ENCODE results near the gene EPAS1. TPM values are rescaled to one million over a fixed set of nuclear protein-coding genes. Genes with fewer than 3 reads are reported as not detected.
A peak's percentile ranks its signal among the peaks of the same experiment; 100 is the strongest.

The EPAS1 gene
- total and polyA plus RNA-seq, 2 of the 13 experiments (the other 11 are each of a cell fraction or from before 2014, with no cell fraction given): 47.1 to 182 TPM

- TF ChIP-seq ZNF639 (CRISPR knock-in tag; conservative IDR thresholded peaks at IDR 0.05): no peak
- peak; percentile 81 for TF ChIP-seq SKIL (CRISPR knock-in tag; IDR thresholded peaks at IDR 0.05; ENCODE audit: borderline replicate concordance)
- no peak for TF ChIP-seq LCORL (IDR thresholded peaks at IDR 0.05)
- TF ChIP-seq LCORL (CRISPR knock-in tag; IDR thresholded peaks at IDR 0.05): peak; percentile 87
- no peak for TF ChIP-seq ZNF333 (CRISPR knock-in tag; IDR thresholded peaks at IDR 0.05; ENCODE audit: borderline replicate concordance)
- TF ChIP-seq ZBTB26 (CRISPR knock-in tag; IDR thresholded peaks at IDR 0.05; ENCODE audit: borderline replicate concordance): no peak
- TF ChIP-seq ETV6 (CRISPR knock-in tag; conservative IDR thresholded peaks at IDR 0.05): 0 out of 2 replicates have a peak, but pooled peaks have one; percentile 52
- peak; percentile 98 for TF ChIP-seq CEBPB (IDR thresholded peaks at IDR 0.05; ENCODE audit: borderline replicate concordance, low read depth, low read length)
- peak; percentile 66 to 90; a peak in 3 of 4 replicates for TF ChIP-seq POLR2A (IDR thresholded peaks at IDR 0.05; ENCODE audit: insufficient read depth in 1 of 2, low read depth in 2 of 2, low read length in 2 of 2)
- TF ChIP-seq MLX (CRISPR knock-in tag; IDR thresholded peaks at IDR 0.05): peak; percentile 77; the same call in 1 of the 2 replicates
- TF ChIP-seq HOXD1 (CRISPR knock-in tag; IDR thresholded peaks at IDR 0.05): 0 out of 2 replicates have a peak, but pooled peaks have one; percentile 66
- peak; percentile 90; the same call in 1 of the 2 replicates for TF ChIP-seq NR2F2 (IDR thresholded peaks at IDR 0.05; ENCODE audit: borderline replicate concordance, low read depth)
- peak; percentile 96 for TF ChIP-seq FOXO1 (CRISPR knock-in tag; IDR thresholded peaks at IDR 0.05)
- no peak; the same call in 1 of the 2 replicates for TF ChIP-seq GLI4 (CRISPR knock-in tag; IDR thresholded peaks at IDR 0.05; ENCODE audit: borderline replicate concordance)
- TF ChIP-seq TBP (CRISPR knock-in tag; IDR thresholded peaks at IDR 0.05): no peak
- TF ChIP-seq ZFP91 (CRISPR knock-in tag; IDR thresholded peaks at IDR 0.05; ENCODE audit: borderline replicate concordance): peak; percentile 20; the same call in 1 of the 2 replicates
- TF ChIP-seq ZBTB1 (CRISPR knock-in tag; IDR thresholded peaks at IDR 0.05; ENCODE audit: borderline replicate concordance): no peak
- no peak for TF ChIP-seq ZFYVE20 (CRISPR knock-in tag; IDR thresholded peaks at IDR 0.05; ENCODE audit: borderline replicate concordance, low read depth)
- TF ChIP-seq ZNF775 (CRISPR knock-in tag; IDR thresholded peaks at IDR 0.05; ENCODE audit: borderline replicate concordance): peak; percentile 92
- TF ChIP-seq FOXP1 (IDR thresholded peaks at IDR 0.05): peak; percentile 94
- peak; percentile 99 for TF ChIP-seq FOXP1 (CRISPR knock-in tag; IDR thresholded peaks at IDR 0.05)
- TF ChIP-seq ATF6 (CRISPR knock-in tag; conservative IDR thresholded peaks at IDR 0.05): no peak
These were observed 9.9 kb downstream of the EPAS1 start (continued) for GRCh38 chr2:46306988-46307655.
